A673 (cell line): Measurements from ENCODE around the gene MALT1. TPM values are rescaled to one million over a fixed set of nuclear protein-coding genes. Genes with fewer than 3 reads are reported as not detected.

Experiments
- BruUV-seq: library from RNA; stranded (reverse); fragments of 400-500 nt; replicated peaks from 2 replicates; lab custom pipeline; 2021; lab: Mats Ljungman, UMichigan
- CTCF ChIA-PET: fragments of 300-600 bp; sonication (Branson Sonifier 250); formaldehyde crosslinking; loops from one replicate; lab custom pipeline; 2022; ENCODE audit warnings: antibody characterized with exemption; lab: Charles Lee
- POLR2A ChIA-PET: fragments of 300-600 bp; sonication (Branson Sonifier 250); formaldehyde crosslinking; loops from one replicate; lab custom pipeline; 2022; ENCODE audit warnings: antibody characterized with exemption; ENCODE audit not compliant: low non-redundant PET; lab: Charles Lee
- DNase-seq: peaks from one replicate; pipeline ENCODE4 v3.0.0-alpha.2; 2015; ENCODE audit warnings: low spot score
- H3K27ac ChIP-seq: fragments of 200-600 bp; sonication (generic); 2 replicates; pipeline ENCODE4 v1.5.1; 2016; ENCODE audit warnings: mixed run types, low read depth, mild to moderate bottlenecking, mixed read lengths, antibody characterized with exemption, low read length; ENCODE audit not compliant: poor library complexity, severe bottlenecking
- H3K27me3 ChIP-seq: fragments of 200-600 bp; sonication (generic); replicated peaks from 2 replicates; pipeline ENCODE4 v1.6.1; 2017; ENCODE audit warnings: mixed run types, low read depth, mild to moderate bottlenecking, mixed read lengths, antibody characterized with exemption, low read length; ENCODE audit not compliant: insufficient read depth, poor library complexity
- H3K36me3 ChIP-seq: fragments of 200-600 bp; sonication (generic); 2 replicates; pipeline ENCODE4 v1.6.1; 2016; ENCODE audit warnings: mixed run types, mild to moderate bottlenecking, mixed read lengths, antibody characterized with exemption, low read length; ENCODE audit not compliant: insufficient read depth, poor library complexity, severe bottlenecking
- H3K4me1 ChIP-seq: fragments of 200-600 bp; sonication (generic); 2 replicates; pipeline ENCODE4 v1.6.1; 2017; ENCODE audit warnings: mixed run types, mild to moderate bottlenecking, mixed read lengths, antibody characterized with exemption, low read length; ENCODE audit not compliant: insufficient read depth, poor library complexity, severe bottlenecking
- H3K4me3 ChIP-seq: fragments of 200-600 bp; sonication (generic); 2 replicates; pipeline ENCODE4 v1.5.1; 2016; ENCODE audit warnings: low read depth, mixed run types, mild to moderate bottlenecking, mixed read lengths, low read length; ENCODE audit not compliant: poor library complexity, severe bottlenecking
- H3K9me3 ChIP-seq: fragments of 200-600 bp; sonication (generic); 2 replicates; pipeline ENCODE4 v1.6.1; 2016; ENCODE audit warnings: mixed run types, low read depth, mild to moderate bottlenecking, mixed read lengths, antibody characterized with exemption, low read length; ENCODE audit not compliant: poor library complexity, severe bottlenecking
- EZH2 ChIP-seq: fragments of 200-600 bp; sonication (generic); IDR thresholded peaks from 2 replicates; pipeline ENCODE4 v1.6.1; 2017; ENCODE audit warnings: borderline replicate concordance, low read depth, mild to moderate bottlenecking, mixed read lengths, antibody characterized with exemption, low read length; ENCODE audit not compliant: poor library complexity, severe bottlenecking
- intact Hi-C: fragments of 100-400 bp; cut with micrococcal nuclease; formaldehyde crosslinking; loops from one replicate; pipeline ENCODE4 v1.10.0; 2022; ENCODE audit not compliant: unreplicated experiment
- total RNA-seq: library from RNA; stranded (reverse); gene quantifications from 2 replicates; pipeline ENCODE4 v1.2.3, GENCODE V29; 2021
- TF ChIP-seq, protein P1 (sequence below): fragments of 300-800, 200-600 bp; sonication (generic); conservative IDR thresholded peaks from 2 replicates; pipeline ENCODE4 v1.5.1; 2017; ENCODE audit warnings: low read depth, mild to moderate bottlenecking, antibody characterized with exemption, low read length, moderate library complexity, mixed read lengths

The MALT1 gene
- total RNA-seq, 1 experiment from 2014 or later: 23.0 TPM

DNA sequence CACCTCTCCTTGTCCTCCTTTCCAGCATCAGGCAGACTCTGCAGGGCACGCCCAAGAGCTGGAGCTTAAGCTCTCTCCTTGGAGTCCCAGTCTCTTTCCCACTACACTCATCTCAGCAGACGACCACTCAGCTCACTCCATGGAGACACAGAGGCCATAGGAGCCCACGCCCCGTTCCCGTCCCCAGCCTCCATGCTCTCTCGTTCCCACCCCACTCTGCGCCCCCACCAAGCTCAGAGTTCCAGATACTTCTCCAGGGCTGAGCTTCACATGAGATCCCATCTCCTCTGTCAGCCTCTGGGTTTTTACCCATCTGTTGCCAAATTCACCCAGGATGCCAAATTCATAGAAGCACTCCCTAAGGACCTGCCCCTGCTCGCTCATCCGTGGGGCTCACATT is 87.3 kb downstream of the MALT1 start:
- POLR2A ChIA-PET: no interaction called here
- no peak for TF ChIP-seq EZH2
- TF ChIP-seq, protein P1, sequence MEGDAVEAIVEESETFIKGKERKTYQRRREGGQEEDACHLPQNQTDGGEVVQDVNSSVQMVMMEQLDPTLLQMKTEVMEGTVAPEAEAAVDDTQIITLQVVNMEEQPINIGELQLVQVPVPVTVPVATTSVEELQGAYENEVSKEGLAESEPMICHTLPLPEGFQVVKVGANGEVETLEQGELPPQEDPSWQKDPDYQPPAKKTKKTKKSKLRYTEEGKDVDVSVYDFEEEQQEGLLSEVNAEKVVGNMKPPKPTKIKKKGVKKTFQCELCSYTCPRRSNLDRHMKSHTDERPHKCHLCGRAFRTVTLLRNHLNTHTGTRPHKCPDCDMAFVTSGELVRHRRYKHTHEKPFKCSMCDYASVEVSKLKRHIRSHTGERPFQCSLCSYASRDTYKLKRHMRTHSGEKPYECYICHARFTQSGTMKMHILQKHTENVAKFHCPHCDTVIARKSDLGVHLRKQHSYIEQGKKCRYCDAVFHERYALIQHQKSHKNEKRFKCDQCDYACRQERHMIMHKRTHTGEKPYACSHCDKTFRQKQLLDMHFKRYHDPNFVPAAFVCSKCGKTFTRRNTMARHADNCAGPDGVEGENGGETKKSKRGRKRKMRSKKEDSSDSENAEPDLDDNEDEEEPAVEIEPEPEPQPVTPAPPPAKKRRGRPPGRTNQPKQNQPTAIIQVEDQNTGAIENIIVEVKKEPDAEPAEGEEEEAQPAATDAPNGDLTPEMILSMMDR: no peak
- H3K27ac ChIP-seq: no peak overlapping the region
- intact Hi-C loops: no loop called here
- DNase-seq: no peak
- no TSS peak for BruUV-seq
- H3K4me3 ChIP-seq: no peak overlapping the region
- CTCF ChIA-PET: interaction anchor here (0.5 to 0.8 kb wide), 2 partner anchors 10 to 237 kb away, joined by 3 read pairs; no protein-coding TSS in a partner anchor
- H3K9me3 ChIP-seq: no peaks in the 10 kb centered on the region
- H3K36me3 ChIP-seq: no peaks in the 10 kb centered on the region
- H3K27me3 ChIP-seq: no peaks in the 10 kb centered on the region
- H3K4me1 ChIP-seq: no peaks in the 10 kb centered on the region

DNA sequence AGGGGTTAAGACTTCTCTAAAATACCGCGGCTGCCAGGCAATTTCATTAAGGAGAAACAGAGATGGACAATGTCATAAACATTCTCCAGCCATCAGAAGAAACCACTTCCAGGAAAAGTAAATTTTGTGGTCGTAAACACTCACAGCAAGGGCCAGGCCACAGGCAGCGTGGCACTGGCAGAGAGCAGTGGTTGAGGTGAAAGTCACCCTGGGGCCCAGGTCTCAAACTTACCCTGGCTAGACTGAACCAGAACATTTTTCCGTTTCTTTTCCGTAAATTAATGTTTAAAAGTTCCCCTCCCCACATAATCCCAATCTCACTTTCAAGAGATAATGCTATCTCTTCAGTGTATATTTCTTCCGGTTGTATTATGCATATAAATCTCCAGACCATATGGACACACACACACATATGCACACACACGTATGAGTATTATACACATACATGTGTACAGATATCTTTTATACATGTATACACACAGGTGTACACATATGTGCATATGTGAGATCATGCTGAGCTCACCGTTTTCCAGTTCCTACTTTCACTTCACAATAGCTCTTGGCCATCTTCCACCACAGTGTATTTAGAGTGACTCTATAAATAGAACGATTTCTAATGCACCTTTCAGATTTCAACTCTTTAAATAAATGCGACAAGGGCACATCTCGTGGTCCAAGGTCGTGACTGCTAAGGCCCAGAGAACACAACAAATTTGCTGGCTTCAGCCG is 90.1 kb downstream of the MALT1 start:
- no peak overlapping the region for H3K4me3 ChIP-seq
- intact Hi-C loops: no loop called here
- POLR2A ChIA-PET: no interaction called here
- H3K27ac ChIP-seq: no peak overlapping the region
- CTCF ChIA-PET: interaction anchor here (0.7 kb wide), 1 partner anchor 232 kb away, joined by 3 read pairs; no protein-coding TSS in a partner anchor
- no peaks in the 10 kb centered on the region for H3K36me3 ChIP-seq
- BruUV-seq: no TSS peak
- H3K9me3 ChIP-seq: no peaks in the 10 kb centered on the region
- peaks cover 7% of the 10 kb centered on the region for H3K4me1 ChIP-seq
- TF ChIP-seq EZH2: no peak
- TF ChIP-seq, protein P1: no peak
- no peaks in the 10 kb centered on the region for H3K27me3 ChIP-seq
- DNase-seq: no peak

DNA sequence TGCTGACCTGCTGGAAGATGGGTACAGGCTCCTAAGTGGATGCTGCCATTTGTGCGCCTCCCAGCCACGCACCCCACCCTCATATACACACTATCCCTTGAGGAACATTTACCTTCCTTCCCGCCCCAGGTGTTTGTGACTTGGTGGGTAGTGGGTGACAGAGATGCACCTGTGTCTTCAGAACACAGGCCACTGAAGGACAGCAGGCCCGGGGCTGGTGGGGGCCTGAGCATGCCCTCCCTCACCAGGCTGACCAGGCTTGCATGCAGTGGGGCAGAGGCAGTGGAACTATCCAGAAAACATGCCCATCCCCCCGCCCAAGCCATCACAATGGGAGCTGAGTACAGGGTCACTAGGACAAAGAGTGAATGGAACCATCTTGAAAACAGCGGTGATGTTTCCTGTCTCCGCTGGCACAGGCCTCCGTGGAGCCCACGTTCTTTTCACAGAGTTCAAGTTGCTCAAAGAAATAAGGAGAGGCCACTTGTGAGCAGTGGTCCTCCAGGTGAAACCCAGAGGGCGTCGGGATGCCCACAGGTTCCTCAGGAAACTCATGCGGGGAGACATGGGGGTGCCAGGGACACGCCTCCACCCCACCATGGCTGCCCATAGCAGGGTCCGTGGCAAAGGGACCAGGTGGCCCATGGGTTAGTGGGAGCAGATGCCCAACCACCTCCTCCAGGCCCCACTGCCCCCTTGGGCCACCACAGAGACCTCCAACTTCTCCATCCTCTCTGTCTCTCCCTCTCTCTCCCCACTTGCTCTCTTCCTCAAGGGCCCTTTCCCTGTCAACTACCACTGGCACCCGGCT is 90.9 kb downstream of the MALT1 start:
- POLR2A ChIA-PET: no interaction called here
- no peak for TF ChIP-seq EZH2
- TF ChIP-seq, protein P1: no peak

More for the DNA sequence above, 90.9 kb downstream of the MALT1 start:
- Histone ChIP-seq H3K4me3 (no peak overlapping the region), H3K36me3 (no peaks in the 10 kb centered on the region), H3K4me1 (peaks cover 7% of the 10 kb centered on the region), H3K9me3 (no peaks in the 10 kb centered on the region), H3K27ac (no peak overlapping the region), H3K27me3 (no peaks in the 10 kb centered on the region)
- CTCF ChIA-PET: interaction anchor here (0.5 to 0.7 kb wide), 3 partner anchors 184 to 276 kb away, joined by 3 to 4 read pairs (median 3); no protein-coding TSS in a partner anchor
- BruUV-seq: no TSS peak
- DNase-seq: no peak
- intact Hi-C loops: no loop called here
